T-helper 1 cell (primary cell): ENCODE data around the gene PCDHB2.
"Not testable (repeated sequence)": the region's sequence is repeated elsewhere in the genome, so short reads cannot be mapped to it uniquely, and the experiment has no call there.

Experiments used
- DNase-seq, 5 donors: peaks; one replicate each; pipeline ENCODE4 v3.0.0-alpha.2; 2012 to 2020
- total RNA-seq, 4 donors: gene quantifications; one replicate each; lab custom pipeline; 2026; lab: John Stamatoyannopoulos, UW

PCDHB2 gene
- 0 to 0.15 (median 0.06) reads per million in 4 donors for total RNA-seq

DNA sequence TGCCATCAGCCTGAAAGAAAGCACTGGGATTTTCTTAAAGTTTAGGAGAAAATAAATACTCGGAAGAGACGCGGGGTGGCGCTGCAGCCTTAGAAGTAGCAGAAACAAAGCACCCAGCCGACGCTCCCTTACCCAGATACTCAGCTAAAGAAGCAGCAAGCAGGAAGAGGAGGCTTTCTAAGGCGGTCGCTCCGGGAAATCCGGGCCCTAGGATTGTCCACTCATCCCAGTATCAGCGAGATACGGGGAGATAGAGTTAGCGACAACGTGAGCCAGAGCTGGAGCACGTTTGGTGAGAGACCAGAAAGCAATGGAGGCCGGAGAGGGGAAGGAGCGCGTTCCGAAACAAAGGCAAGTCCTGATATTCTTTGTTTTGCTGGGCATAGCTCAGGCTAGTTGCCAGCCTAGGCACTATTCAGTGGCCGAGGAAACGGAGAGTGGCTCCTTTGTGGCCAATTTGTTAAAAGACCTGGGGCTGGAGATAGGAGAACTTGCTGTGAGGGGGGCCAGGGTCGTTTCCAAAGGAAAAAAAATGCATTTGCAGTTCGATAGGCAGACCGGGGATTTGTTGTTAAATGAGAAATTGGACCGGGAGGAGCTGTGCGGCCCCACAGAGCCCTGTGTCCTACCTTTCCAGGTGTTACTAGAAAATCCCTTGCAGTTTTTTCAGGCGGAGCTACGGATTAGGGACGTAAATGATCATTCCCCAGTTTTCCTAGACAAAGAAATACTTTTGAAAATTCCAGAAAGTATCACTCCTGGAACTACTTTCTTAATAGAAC, at the start of gene PCDHB2:
Gene PCDHB2, plus strand, starts transcription at position 135 of the 782 bp plus-strand sequence. Its CDS starts 176 bp downstream, at position 311.
- no peak for DNase-seq

- no peak for DNase-seq
Measured at GRCh38 chr5:141050622-141051520, 43.5 kb upstream of the PCDHB2 start, which contains the start of gene PCDHB1. Gene PCDHB1 (plus strand): TSS chr5:141051374. CDS start chr5:141051471, 97 bp downstream.

DNA sequence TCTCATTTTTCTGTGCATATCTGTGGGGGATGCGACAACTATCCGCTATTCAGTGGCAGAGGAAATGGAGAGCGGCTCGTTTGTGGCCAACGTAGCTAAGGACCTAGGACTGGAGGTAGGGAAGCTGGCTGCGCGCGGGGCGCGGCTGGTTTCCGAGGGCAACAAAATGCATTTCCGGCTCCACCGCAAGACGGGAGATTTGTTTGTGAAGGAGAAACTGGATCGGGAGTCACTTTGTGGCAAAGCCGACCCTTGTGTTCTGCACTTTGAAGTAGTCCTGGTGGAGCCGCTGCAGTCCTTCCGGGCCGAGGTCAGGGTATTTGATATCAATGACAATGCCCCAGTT, 42.9 kb upstream of the PCDHB2 start:
- no peak for DNase-seq

GRCh38 chr5:141077826-141078225, 16.6 kb upstream of the PCDHB2 start:
- no peak for DNase-seq

- no peak for DNase-seq
Measured at GRCh38 chr5:141082228-141082627, 12.2 kb upstream of the PCDHB2 start.

DNA sequence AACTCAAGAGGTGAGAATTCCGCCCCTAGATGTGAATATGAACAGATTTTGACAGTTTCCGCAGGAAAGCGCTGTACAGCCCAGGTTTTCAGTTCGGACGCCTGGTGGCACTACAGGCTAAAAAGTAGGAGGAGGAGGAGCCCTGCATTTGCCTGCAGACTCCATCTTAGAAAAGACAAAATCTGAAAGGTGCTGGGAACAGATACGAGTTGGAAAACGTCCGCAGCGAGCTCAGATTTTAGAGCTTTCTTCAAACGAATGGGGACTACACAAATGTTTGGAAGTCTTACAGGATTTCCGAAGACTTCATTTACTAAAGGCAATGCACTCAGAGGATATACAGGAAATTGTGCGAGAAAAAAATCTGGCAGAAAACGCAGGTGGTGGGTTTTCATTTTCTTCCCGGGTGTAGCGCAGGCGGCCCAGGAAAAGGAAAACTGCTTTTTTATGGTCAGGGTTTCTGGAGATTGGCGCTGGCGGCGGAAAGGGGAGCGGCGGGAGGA, 9.9 kb upstream of the PCDHB2 start:
- DNase-seq = peak in 3 of 5 donors; percentile 15 to 26 (median 15)

DNA sequence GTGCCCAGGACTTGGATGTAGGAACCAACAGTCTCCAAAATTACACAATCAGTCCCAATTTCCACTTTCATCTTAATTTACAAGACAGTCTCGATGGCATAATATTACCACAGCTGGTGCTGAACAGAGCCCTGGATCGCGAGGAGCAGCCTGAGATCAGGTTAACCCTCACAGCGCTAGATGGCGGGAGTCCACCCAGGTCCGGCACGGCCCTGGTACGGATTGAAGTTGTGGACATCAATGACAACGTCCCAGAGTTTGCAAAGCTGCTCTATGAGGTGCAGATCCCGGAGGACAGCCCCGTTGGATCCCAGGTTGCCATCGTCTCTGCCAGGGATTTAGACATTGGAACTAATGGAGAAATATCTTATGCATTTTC, 837 bp downstream of the PCDHB2 start:
- DNase-seq = no peak

GRCh38 chr5:141096181-141096580, 1.8 kb downstream of the PCDHB2 start:
- not testable (repeated sequence) for DNase-seq

- not testable (repeated sequence) for DNase-seq
Measured at GRCh38 chr5:141096586-141096985, 2.2 kb downstream of the PCDHB2 start.

GRCh38 chr5:141100243-141100805, 5.9 kb downstream of the PCDHB2 start, which contains the start of gene PCDHB3:
Gene PCDHB3 (plus strand): TSS chr5:141100473. CDS start chr5:141100650, 177 bp downstream.
- DNase-seq = peak in 1 of 5 donors; percentile 15

GRCh38 chr5:141101059-141101458, 6.6 kb downstream of the PCDHB2 start:
- no peak for DNase-seq

GRCh38 chr5:141102070-141102469, 7.7 kb downstream of the PCDHB2 start:
- not testable (repeated sequence) for DNase-seq

DNA sequence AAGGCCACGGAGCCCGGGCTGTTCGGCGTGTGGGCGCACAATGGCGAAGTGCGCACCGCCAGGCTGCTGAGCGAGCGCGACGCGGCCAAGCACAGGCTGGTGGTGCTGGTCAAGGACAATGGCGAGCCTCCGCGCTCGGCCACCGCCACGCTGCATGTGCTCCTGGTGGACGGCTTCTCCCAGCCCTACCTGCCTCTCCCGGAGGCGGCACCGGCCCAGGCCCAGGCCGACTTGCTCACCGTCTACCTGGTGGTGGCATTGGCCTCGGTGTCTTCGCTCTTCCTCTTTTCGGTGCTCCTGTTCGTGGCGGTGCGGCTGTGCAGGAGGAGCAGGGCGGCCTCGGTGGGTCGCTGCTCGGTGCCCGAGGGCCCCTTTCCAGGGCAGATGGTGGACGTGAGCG, 8.1 kb downstream of the PCDHB2 start:
- DNase-seq = not testable (repeated sequence)

GRCh38 chr5:141105350-141105749, 10.9 kb downstream of the PCDHB2 start:
- DNase-seq = no peak

- DNase-seq = no peak
Measured at GRCh38 chr5:141119250-141119649, 24.8 kb downstream of the PCDHB2 start.

DNA sequence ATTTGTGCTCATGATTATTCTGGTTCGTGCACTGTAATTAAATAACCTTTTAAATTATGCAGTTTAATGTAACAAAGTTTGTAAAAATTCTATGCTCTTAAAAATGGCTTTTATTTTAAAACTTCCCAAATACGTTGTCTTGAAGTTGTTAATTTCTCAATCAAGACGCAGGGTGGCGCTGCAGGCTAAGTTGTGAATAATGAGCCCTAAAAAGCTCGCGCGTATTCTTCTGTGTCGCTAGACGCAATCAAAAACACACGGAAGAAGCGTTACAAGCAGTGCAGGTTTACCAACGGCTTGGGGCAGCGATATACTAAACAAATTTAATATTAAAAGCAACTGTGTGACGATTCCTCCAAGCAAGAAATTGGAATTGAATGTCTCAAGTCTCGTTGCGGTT, 27.1 kb downstream of the PCDHB2 start, which contains the start of gene PCDHB4:
Gene PCDHB4, plus strand, starts transcription at position 256 of the 400 bp plus-strand sequence. CDS start 181 bp downstream, outside the sequence.
- no peak for DNase-seq

- no peak for DNase-seq
Measured at GRCh38 chr5:141121985-141122384, 27.6 kb downstream of the PCDHB2 start.

GRCh38 chr5:141123396-141124135, 29.2 kb downstream of the PCDHB2 start:
- not testable (repeated sequence) for DNase-seq

DNA sequence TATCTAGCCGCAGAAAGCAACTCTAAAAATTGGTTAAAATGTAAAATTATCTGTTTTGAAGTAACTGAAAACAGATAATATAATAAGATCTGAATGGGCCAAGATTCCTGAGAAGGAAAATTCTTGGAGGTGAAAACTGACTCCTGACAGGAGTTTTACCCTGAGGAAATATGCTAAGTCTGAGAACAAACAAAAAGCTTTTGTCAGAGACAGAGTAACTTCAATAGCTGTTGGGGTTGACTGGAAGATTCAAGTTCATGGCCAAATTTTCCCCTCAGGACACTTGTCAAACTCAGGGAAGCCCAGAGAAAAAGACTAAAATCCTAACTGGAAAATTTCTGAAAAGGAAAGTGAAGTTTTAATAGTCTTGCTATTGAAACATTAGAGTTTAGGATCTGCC, 32.9 kb downstream of the PCDHB2 start:
- DNase-seq = no peak

DNA sequence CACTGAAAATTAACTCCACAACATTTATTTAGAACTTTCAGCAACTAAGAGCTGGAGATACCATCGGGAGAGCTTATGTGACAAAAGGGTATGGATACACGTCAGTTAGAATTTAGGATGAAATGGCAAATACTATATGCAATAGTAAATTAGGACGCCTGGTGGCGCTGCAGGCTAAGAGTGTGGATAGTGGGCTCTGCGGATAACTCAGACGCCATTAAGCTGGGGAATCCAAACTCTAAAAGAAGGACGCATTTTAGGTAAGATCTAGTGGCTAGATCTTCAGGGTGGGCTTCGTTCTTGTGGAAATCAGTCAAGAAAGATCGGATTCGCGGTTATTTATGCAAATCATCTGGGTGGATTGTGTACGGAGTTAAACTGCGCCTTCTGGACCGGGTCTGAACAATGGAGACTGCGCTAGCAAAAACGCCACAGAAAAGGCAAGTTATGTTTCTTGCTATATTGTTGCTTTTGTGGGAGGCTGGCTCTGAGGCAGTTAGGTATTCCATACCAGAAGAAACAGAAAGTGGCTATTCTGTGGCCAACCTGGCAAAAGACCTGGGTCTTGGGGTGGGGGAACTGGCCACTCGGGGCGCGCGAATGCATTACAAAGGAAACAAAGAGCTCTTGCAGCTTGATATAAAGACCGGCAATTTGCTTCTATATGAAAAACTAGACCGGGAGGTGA, 40.8 kb downstream of the PCDHB2 start, which contains the start of gene PCDHB5:
Gene PCDHB5, plus strand, starts transcription at position 177 of the 688 bp plus-strand sequence. Its CDS starts 229 bp downstream, at position 406.
- no peak for DNase-seq

- DNase-seq = no peak
Measured at GRCh38 chr5:141135718-141136266, 41.4 kb downstream of the PCDHB2 start.
